Sigmoid colon (tissue), 4 donors: ENCODE measurements around the gene FBXL13.

ENCODE experiments used
- CTCF ChIP-seq, 4 experiments: fragments of 450-650 bp in 3 of 4; fragments of 200-600 bp in 1 of 4; IDR thresholded peaks; one replicate each; pipeline ENCODE4 v1.5.1; 2016 to 2019; ENCODE audit warnings: antibody characterized with exemption in 4 of 4, mild to moderate bottlenecking in 3 of 4, moderate library complexity in 2 of 4
- EP300 ChIP-seq, 4 donors: sonication (generic); formaldehyde crosslinking; IDR thresholded peaks; one replicate each; pipeline ENCODE4 v1.6.1; 2017; ENCODE audit warnings: antibody characterized with exemption in 4 of 4
- POLR2A ChIP-seq, 2 donors: fragments of 450-650 bp; IDR thresholded peaks; one replicate each; pipeline ENCODE4 v1.6.1; 2016; ENCODE audit warnings: antibody characterized with exemption in 2 of 2, mild to moderate bottlenecking in 2 of 2, moderate library complexity in 2 of 2
- POLR2AphosphoS5 ChIP-seq, 4 donors: sonication (generic); formaldehyde crosslinking; IDR thresholded peaks; one replicate each; pipeline ENCODE4 v1.6.1; 2017; ENCODE audit warnings: antibody characterized with exemption in 4 of 4

- TF ChIP-seq POLR2A (IDR thresholded peaks at IDR 0.05) (no peak), CTCF (IDR thresholded peaks at IDR 0.05) (no peak), EP300 (IDR thresholded peaks at IDR 0.05) (no peak), POLR2AphosphoS5 (IDR thresholded peaks at IDR 0.05) (no peak)
Measured at GRCh38 chr7:102811942-102812678, 262.5 kb downstream of the FBXL13 start.
